Endothelial cell of umbilical vein (primary cell): ENCODE data around the gene KDM7A.

Source experiments
- CTCF ChIP-seq, 2 donors: IDR thresholded peaks; 1 replicate in 1 of 2; 2 replicates in 1 of 2; pipeline ENCODE4 v1.5.1; 2011; ENCODE audit warnings: low read length in 2 of 2, mild to moderate bottlenecking in 2 of 2, moderate library complexity in 2 of 2, control low read depth in 1 of 2, inconsistent platforms in 1 of 2, low read depth in 1 of 2; ENCODE audit not compliant: insufficient read depth in 1 of 2; ENCODE audit errors: extremely low read depth in 1 of 2
- EZH2 ChIP-seq: IDR thresholded peaks from 2 replicates; pipeline ENCODE4 v1.6.1; 2012; ENCODE audit warnings: borderline replicate concordance, low read depth, mild to moderate bottlenecking, moderate library complexity, low read length, inconsistent platforms; ENCODE audit not compliant: severe bottlenecking
- JUN ChIP-seq: IDR thresholded peaks from 2 replicates; pipeline ENCODE4 v1.6.1; 2011; ENCODE audit warnings: borderline replicate concordance, low read depth; ENCODE audit not compliant: insufficient read length, insufficient read depth
- MAX ChIP-seq: IDR thresholded peaks from 2 replicates; pipeline ENCODE4 v1.6.1; 2011; ENCODE audit not compliant: insufficient read depth, insufficient read length
- MYC ChIP-seq: IDR thresholded peaks from one replicate; pipeline ENCODE4 v1.6.1; 2011; ENCODE audit warnings: mild to moderate bottlenecking, low read depth, low read length
- POLR2A ChIP-seq: IDR thresholded peaks from 2 replicates; pipeline ENCODE4 v1.6.1; 2012; ENCODE audit warnings: low read depth, mild to moderate bottlenecking, control low read depth, low read length
- POLR2AphosphoS5 ChIP-seq: IDR thresholded peaks from 2 replicates; pipeline ENCODE4 v1.6.1; 2012; ENCODE audit warnings: low read depth, mild to moderate bottlenecking, control low read depth, low read length, moderate library complexity; ENCODE audit not compliant: insufficient read depth

GRCh38 chr7:140068033-140068432 lies 108.8 kb downstream of the KDM7A start:
- TF ChIP-seq POLR2AphosphoS5 (no peak), POLR2A (no peak), CTCF (IDR thresholded peaks at IDR 0.05; ENCODE audit: extremely low read depth in 1 of 2, insufficient read depth in 1 of 2, low read depth in 1 of 2, low read length in 2 of 2) (no peak), MYC (no peak), JUN (no peak), EZH2 (no peak), MAX (no peak)
